GM13976 (cell line): Measurements from ENCODE around the gene EXO1.

ENCODE experiments used
- DNase-seq: peaks from one replicate; pipeline ENCODE4 v3.0.0; 2012; ENCODE audit warnings: low spot score
- CTCF ChIP-seq: IDR thresholded peaks from 2 replicates; pipeline ENCODE4 v1.5.1; 2012; ENCODE audit warnings: borderline replicate concordance, mild to moderate bottlenecking; ENCODE audit not compliant: insufficient read depth; ENCODE audit errors: extremely low read depth, missing control alignments, control extremely low read depth
- in situ Hi-C: fragments of 300-500 bp; cut with MboI; formaldehyde crosslinking; loops from one replicate; pipeline ENCODE4 v1.12.0; 2022; ENCODE audit warnings: low sequenced_read_pairs, mixed read lengths, inconsistent platforms; ENCODE audit not compliant: unreplicated experiment

EXO1 gene

GRCh38 chr1:241881440-241881839 is 33.4 kb downstream of the EXO1 start:
- in situ Hi-C loops, result no loop called here
- no peak for TF ChIP-seq CTCF
- no peak for DNase-seq

GRCh38 chr1:241883159-241883558 is 35.2 kb downstream of the EXO1 start:
- no peak for DNase-seq
- TF ChIP-seq CTCF, result no peak
- in situ Hi-C loops, result no loop called here

GRCh38 chr1:241888232-241888631 is 40.2 kb downstream of the EXO1 start:
- in situ Hi-C loops, result no loop called here
- TF ChIP-seq CTCF, result no peak
- no peak for DNase-seq

GRCh38 chr1:241891296-241891695 is 43.3 kb downstream of the EXO1 start:
- no peak for TF ChIP-seq CTCF
- in situ Hi-C loops, result no loop called here
- DNase-seq, result no peak

GRCh38 chr1:241894016-241894415 is 46.0 kb downstream of the EXO1 start:
- in situ Hi-C loops, result no loop called here
- DNase-seq, result no peak

GRCh38 chr1:241895013-241895412 is 47.0 kb downstream of the EXO1 start:
- DNase-seq, result no peak
- TF ChIP-seq CTCF, result no peak
- in situ Hi-C loops, result no loop called here

More at GRCh38 chr1:241894016-241894415, 46.0 kb downstream of the EXO1 start:
- no peak for TF ChIP-seq CTCF

- in situ Hi-C loops, result no loop called here
- DNase-seq, result no peak
- TF ChIP-seq CTCF, result no peak
Measured at GRCh38 chr1:241896670-241896962, 48.6 kb downstream of the EXO1 start.
